GM18511 (cell line): ENCODE results near the gene SEMA4D.
A peak's percentile ranks its signal among the peaks of the same experiment; 100 is the strongest.

Source experiments
- ATAC-seq: cut with Tn5 transposase; IDR thresholded peaks from one replicate; pipeline ENCODE4 v1.9.1; 2021; ENCODE audit warnings: mild to moderate bottlenecking, moderate library complexity; ENCODE audit not compliant: unreplicated experiment

The SEMA4D gene, protein sequence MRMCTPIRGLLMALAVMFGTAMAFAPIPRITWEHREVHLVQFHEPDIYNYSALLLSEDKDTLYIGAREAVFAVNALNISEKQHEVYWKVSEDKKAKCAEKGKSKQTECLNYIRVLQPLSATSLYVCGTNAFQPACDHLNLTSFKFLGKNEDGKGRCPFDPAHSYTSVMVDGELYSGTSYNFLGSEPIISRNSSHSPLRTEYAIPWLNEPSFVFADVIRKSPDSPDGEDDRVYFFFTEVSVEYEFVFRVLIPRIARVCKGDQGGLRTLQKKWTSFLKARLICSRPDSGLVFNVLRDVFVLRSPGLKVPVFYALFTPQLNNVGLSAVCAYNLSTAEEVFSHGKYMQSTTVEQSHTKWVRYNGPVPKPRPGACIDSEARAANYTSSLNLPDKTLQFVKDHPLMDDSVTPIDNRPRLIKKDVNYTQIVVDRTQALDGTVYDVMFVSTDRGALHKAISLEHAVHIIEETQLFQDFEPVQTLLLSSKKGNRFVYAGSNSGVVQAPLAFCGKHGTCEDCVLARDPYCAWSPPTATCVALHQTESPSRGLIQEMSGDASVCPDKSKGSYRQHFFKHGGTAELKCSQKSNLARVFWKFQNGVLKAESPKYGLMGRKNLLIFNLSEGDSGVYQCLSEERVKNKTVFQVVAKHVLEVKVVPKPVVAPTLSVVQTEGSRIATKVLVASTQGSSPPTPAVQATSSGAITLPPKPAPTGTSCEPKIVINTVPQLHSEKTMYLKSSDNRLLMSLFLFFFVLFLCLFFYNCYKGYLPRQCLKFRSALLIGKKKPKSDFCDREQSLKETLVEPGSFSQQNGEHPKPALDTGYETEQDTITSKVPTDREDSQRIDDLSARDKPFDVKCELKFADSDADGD

DNA sequence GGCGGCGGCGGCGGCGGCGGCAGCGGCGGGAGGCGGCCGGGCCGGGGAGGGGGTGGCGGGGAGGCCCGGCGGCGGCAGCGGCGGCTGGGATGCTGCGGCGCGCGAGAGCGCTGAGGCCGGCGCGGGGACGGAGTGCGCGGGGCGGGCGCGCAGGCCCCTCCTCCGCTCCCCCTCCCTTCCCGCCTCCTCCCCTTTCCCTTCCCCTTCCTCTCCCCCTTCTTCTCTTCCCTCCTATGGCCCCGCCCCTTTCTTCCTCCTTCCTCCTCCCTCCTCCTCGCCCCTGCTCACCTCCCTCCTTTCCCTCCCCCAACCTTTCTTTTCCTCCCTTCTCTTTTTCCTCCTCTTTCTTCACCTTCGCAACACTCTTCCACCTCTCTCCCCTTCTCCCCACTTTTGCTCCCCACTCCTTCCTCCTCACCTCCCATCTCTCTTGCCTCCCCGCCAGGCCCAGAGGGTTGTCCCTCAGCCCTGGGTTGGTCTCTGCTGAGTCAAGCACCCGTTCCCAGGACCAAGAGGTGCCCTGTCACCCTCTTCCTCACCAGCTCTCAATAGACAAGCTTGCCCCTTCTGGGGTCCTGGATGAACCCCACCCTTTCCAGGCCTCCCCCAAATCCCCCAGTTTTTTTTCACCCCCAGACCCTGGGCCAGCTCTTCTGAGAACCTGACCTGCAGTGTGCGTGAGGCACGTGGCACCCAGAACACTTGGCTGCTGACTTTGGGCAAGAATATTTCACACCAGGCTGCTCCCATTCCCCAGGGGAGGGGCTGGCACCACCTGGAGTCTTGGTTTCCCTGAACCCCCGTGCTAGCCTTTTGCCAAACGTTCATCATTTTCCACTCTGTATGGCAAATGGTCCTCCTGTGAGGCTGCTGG is at the start of gene SEMA4D:
TSS of gene SEMA4D (minus strand) at position 136 of the 874 bp plus-strand sequence. CDS start 92,657 bp downstream, outside the sequence.
- ATAC-seq: peak; percentile 44

DNA sequence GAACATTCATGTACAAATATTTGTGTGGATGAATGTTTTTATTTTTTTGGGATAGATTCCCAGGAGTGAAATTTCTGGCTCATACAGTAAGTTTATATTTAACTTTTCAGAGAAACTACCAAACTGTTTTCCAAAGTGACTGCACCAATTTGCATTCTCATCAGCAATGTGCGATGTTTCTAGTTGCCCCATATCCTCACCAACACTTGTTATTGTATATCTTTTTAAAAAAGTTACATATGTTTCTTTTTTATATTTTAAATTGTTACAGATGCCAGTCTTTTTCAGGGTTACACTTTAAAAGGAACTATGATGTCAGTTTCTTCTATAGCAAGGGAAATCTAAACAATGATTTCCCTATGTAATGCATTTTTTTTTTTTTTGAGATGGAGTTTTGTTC is 49.1 kb upstream of the SEMA4D start:
- no peak for ATAC-seq

DNA sequence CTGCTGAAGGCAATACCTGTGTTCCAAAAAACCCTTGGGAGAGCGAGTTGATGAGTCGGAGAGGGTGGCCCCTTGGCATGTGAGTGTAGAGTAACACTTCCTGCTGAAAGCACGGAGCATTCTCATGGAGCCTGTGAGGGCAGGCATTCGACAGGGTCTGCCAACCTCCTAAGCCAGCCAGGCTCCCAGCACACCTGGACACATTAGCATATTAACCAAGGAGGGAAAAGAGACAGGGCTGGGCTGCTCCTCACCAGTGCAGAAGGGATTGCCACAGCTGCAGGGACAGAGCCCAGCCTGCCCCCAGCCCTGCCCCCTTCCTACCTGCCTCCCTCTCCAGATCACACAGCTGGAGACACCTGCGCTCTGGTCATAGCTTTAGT is 46.4 kb upstream of the SEMA4D start:
- no peak for ATAC-seq

DNA sequence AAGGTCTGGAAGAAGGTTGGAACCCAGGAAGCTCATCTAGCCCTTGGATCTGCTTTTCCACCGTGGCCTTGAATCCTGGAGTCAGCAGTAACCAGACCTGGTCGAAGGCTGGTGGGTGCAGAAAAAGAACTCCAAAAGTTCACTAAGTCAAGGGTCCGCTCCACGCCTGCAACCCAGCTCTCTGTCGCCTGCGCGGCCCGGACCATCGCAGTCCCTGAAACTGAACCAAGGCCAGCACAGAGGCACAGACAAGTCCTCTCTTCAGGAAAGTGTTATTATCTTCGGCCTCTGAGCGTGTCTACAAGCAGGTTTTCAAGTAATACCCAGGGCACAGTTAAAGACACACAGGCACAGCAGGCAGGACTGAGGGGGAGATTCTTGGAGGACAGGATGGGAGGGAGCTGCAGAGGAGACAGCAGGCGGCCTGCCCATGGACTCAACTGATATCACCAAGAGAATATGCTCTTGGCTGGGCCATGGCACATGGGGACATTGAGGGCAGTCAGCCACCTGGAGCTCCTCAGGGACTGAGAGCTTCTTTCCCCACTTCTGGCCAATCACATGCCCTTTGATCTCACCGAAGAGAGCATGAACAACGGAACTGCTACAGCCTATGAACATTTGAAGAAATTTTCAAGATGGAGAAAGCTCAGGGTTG is 45.8 kb upstream of the SEMA4D start:
- no peak for ATAC-seq

- ATAC-seq: no peak
These were observed 45.2 kb upstream of the SEMA4D start for GRCh38 chr9:89543111-89543510.

GRCh38 chr9:89542401-89543021 is 44.6 kb upstream of the SEMA4D start:
- no peak for ATAC-seq

GRCh38 chr9:89541798-89542197 is 43.9 kb upstream of the SEMA4D start:
- ATAC-seq: peak; percentile 78

- no peak for ATAC-seq
These were observed 41.5 kb upstream of the SEMA4D start for GRCh38 chr9:89539374-89539773.

DNA sequence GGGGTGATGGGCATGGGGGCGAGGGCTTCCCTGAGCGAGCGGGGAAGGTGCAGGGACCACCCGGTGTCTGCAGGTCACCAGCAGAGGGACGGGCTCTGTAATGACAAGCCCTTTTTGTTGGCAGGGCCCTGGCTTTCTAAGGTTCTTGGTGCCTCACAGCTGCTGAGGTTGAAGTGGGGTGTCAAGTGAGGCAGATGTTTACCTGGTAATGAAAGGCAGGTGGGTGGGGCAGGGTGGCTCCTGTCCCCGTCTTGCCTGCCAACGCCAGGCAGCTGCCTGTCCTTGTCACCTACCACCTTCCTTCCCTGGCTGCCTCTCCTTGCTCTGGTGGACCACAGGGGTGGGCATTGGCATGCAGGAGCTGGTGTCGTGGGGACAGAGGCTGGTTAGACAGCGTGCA is 41.0 kb upstream of the SEMA4D start:
- ATAC-seq: no peak

- ATAC-seq: no peak
These were observed 39.3 kb upstream of the SEMA4D start for GRCh38 chr9:89537166-89537565.

- peak; percentile 57 for ATAC-seq
These were observed 38.7 kb upstream of the SEMA4D start for GRCh38 chr9:89536600-89536999.

DNA sequence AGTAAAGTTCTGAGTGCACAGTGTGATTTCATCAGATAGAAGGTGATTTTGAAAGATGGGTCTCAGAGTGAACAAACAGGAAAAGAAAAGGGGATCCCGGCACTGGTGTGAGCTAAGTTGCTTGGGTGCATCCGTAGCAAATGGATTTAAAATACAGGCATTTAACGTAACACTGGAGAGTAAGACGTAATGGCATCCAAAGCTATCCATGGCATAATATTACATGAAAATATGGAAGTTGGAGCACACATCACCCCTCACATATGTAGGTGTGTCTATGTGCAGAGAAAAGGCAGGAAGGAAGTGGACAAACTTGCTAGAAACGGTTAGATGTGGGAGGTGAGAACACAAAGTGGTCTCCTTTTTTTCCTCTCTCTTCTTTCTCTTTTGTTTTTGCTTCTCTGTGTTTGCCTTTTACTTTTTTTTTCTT is 38.2 kb upstream of the SEMA4D start:
- ATAC-seq: peak; percentile 82

DNA sequence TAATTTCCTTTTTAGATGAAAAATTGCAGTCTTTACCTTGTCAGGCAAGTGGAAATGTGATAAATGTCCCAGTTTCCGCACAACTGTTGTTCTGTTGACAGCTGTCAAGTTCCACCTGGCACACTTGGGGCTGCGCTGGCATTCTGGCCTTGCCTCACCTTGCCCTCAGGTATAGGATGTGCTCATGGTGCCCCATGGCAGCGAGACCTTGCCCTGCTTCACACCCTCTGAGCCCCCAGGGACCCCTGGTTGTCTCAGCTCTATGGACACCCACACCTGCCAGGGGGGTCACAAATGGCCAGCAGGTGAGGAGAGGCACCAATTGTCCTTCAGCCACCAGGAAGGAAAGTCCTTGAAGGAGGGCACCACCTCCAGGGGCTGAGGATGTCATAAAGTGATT is 37.5 kb upstream of the SEMA4D start:
- ATAC-seq: no peak

DNA sequence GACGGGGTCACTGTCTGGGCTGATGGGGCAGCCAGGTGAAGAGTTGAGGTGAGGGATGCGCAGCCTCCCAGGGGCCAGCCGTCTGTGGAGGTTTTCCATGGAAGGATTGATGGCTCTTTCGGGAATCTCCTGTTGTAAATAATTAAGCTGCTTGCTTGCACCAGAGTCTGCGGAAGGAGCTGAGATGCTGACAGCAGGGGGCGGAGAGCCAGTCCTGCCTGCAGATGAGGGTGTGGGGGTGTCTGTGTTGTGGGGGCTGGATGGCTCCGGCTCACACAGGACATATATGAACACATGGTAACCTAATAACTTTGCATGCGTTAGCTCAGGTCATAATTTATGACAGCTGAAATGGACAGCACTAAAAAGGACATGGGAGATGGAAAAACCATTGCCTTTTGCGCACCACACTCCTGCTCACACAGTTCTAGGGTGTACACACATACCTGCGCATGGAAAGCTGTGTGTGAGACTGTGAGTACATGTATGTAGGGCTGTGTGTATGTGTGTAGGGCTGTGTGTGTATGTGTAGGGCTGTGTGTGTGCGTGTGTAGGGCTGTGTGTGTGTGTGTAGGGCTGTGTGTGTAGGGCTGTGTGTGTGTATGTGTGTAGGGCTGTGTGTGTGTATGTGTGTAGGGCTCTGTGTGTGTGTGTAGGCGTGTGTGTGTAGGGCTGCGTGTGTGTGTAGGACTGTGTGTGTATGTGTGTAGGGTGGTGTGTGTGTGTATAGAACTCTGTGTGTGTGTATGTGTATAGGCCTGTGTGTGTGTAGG is 36.8 kb upstream of the SEMA4D start:
- ATAC-seq: no peak

- ATAC-seq: no peak
These were observed 35.6 kb upstream of the SEMA4D start for GRCh38 chr9:89533411-89534095.

DNA sequence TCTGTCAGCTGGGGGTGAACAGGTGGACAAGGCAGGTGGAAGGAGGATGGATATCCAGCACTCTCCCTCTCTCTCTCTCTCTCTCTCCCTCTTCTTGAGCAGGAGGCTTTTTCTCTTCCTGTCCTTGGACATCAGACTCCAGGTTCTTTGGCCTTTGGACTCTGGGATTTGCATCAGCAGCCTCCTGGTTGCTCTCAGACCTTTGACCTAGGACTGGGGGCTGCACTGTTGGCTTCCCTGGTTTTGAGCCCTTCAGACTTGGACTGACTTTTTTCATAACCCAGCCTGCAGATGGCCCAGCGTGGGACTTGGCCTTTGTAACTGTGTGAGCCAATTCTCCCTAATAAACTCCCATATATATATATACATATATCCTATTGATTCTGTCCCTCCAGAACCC is 35.0 kb upstream of the SEMA4D start:
- ATAC-seq: no peak

DNA sequence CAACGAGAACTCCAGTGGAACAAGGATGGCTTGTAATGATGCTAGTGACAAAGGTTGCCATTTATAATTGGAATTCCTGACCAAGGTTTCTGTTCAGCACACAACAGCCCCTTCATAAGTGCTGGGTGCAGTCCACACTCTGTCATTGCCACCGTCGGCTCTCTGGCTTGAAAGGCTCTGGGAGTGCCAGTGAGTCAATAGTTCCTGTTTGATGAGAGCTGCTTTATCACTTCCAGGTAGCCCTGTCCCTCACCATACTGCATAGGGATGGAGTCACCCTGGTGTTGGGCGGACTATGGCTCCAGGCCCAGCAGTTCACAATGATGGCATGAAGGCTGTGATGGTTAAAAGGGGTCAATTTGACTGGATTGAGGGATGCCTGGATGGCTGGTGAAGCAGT is 34.6 kb upstream of the SEMA4D start:
- no peak for ATAC-seq

DNA sequence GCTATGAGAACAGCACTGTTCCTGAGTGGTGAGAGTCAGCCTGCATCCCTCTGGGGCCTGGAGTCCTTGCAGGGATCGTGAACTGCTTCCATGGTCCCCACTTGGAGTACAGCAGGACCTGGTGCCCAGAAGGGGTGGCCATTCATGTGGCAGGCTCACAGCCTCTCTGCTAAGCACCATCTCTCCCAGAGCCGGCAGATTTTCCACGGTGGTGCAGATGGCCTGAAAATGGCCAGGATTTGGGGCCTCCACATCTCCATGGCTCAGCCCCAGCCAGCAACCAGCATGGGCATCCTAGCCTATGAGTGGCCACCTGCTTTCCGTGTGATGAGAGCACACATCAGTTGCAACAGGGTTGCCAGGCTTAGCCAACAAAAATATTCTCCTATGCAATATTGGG is 33.9 kb upstream of the SEMA4D start:
- no peak for ATAC-seq

- no peak for ATAC-seq
These were observed 32.8 kb upstream of the SEMA4D start for GRCh38 chr9:89530726-89531125.
